Fibroblast of lung (primary cell): ENCODE measurements around the gene NBPF4. TPM values are rescaled to one million over a fixed set of nuclear protein-coding genes. Genes with fewer than 3 reads are reported as not detected.

Source experiments
- DNase-seq, 2 donors: peaks; one replicate each; pipeline versions ENCODE4 v3.0.0 to v3.0.0-alpha.2; 2010; ENCODE audit warnings: low read depth in 2 of 2
- H2AFZ ChIP-seq: 2 replicates; pipeline ENCODE4 v1.5.1; 2012; ENCODE audit warnings: low read length, control low read depth, inconsistent platforms
- H3K27ac ChIP-seq: 2 replicates; pipeline ENCODE4 v1.5.1; 2011; ENCODE audit warnings: low read length, control low read depth; ENCODE audit not compliant: insufficient read depth
- H3K27me3 ChIP-seq: 2 replicates; pipeline ENCODE4 v1.5.1; 2011; ENCODE audit warnings: mild to moderate bottlenecking, low read length; ENCODE audit not compliant: control insufficient read depth, insufficient read depth
- H3K36me3 ChIP-seq: 2 replicates; pipeline ENCODE4 v1.5.1; 2011; ENCODE audit warnings: low read length; ENCODE audit not compliant: control insufficient read depth, insufficient read depth
- H3K4me1 ChIP-seq: 2 replicates; pipeline ENCODE4 v1.5.1; 2011; ENCODE audit warnings: low read length; ENCODE audit not compliant: control insufficient read depth, insufficient read depth; ENCODE audit errors: extremely low read depth
- H3K4me2 ChIP-seq: 2 replicates; pipeline ENCODE4 v1.5.1; 2011; ENCODE audit warnings: low read length, control low read depth; ENCODE audit not compliant: insufficient read depth; ENCODE audit errors: extremely low read depth
- H3K4me3 ChIP-seq, 4 experiments: fragments of 200-600 bp in 1 of 4; sonication (generic) in 1 of 4; replicated peaks in 1 of 4; 2 replicates each; pipeline ENCODE4 v1.5.1; 2011 to 2016; ENCODE audit warnings: low read length in 4 of 4, low read depth in 3 of 4, mild to moderate bottlenecking in 3 of 4, control low read depth in 2 of 4, inconsistent platforms in 1 of 4, mixed read lengths in 1 of 4; ENCODE audit not compliant: insufficient read depth in 1 of 4; ENCODE audit errors: control extremely low read depth in 1 of 4
- H3K79me2 ChIP-seq: 2 replicates; pipeline ENCODE4 v1.5.1; 2012; ENCODE audit warnings: mild to moderate bottlenecking, low read length, inconsistent platforms; ENCODE audit not compliant: control insufficient read depth, insufficient read depth
- H3K9ac ChIP-seq: 2 replicates; pipeline ENCODE4 v1.5.1; 2011; ENCODE audit warnings: mild to moderate bottlenecking, low read length, control low read depth; ENCODE audit not compliant: insufficient read depth
- H3K9me3 ChIP-seq: 2 replicates; pipeline ENCODE4 v1.5.1; 2012; ENCODE audit warnings: low read depth, low read length; ENCODE audit not compliant: control insufficient read depth, insufficient read depth
- H4K20me1 ChIP-seq: 2 replicates; pipeline ENCODE4 v1.5.1; 2011; ENCODE audit warnings: low read length; ENCODE audit not compliant: control insufficient read depth, insufficient read depth; ENCODE audit errors: extremely low read depth
- EZH2 ChIP-seq: IDR thresholded peaks from 2 replicates; pipeline ENCODE4 v1.5.1; 2012; ENCODE audit warnings: low read length, control low read depth, mild to moderate bottlenecking; ENCODE audit errors: missing control alignments
- polyA plus RNA-seq, 2 donors: library from polyadenylated mRNA; depleted of rRNA in 1 of 2; stranded (reverse) in 1 of 2; unstranded in 1 of 2; fragments of >200 nt; gene quantifications; 2 replicates each; pipeline ENCODE4 v1.2.1, GENCODE V29; 2011 to 2012; ENCODE audit warnings: missing spikeins in 1 of 2
- total RNA-seq: library from RNA; depleted of rRNA; stranded (reverse); fragments of >200 nt; gene quantifications from 2 replicates; pipeline ENCODE4 v1.2.1, GENCODE V29; 2014
- TF ChIP-seq, protein P1 (sequence below), 2 donors: IDR thresholded peaks in 1 of 2; conservative IDR thresholded peaks in 1 of 2; 1 replicate in 1 of 2; 2 replicates in 1 of 2; pipeline ENCODE4 v1.5.1; 2011 to 2012; ENCODE audit warnings: low read length in 2 of 2, control low read depth in 1 of 2, inconsistent platforms in 1 of 2, low read depth in 1 of 2, mild to moderate bottlenecking in 1 of 2

NBPF4 gene
- total and polyA plus RNA-seq, 2 donors (not counting 1 experiment from before 2014, with no cell fraction given): not detected

GRCh38 chr1:108200687-108201051 lies 43.2 kb downstream of the NBPF4 start:
- Histone ChIP-seq H3K4me3 (peak overlapping the region; percentile 75 to 98 (median 83)), H4K20me1 (no peaks in the 10 kb centered on the region), H3K27me3 (no peaks in the 10 kb centered on the region), H3K27ac (peak overlapping the region; percentile 66), H3K9ac (peak overlapping the region; percentile 94), H3K4me2 (peak overlapping the region; percentile 79), H3K4me1 (peaks cover 3% of the 10 kb centered on the region), H3K79me2 (peaks cover 44% of the 10 kb centered on the region), H3K9me3 (no peaks in the 10 kb centered on the region), H3K36me3 (peaks cover 6% of the 10 kb centered on the region), H2AFZ (peak overlapping the region; percentile 90)
- no peak for TF ChIP-seq EZH2
- TF ChIP-seq, protein P1, sequence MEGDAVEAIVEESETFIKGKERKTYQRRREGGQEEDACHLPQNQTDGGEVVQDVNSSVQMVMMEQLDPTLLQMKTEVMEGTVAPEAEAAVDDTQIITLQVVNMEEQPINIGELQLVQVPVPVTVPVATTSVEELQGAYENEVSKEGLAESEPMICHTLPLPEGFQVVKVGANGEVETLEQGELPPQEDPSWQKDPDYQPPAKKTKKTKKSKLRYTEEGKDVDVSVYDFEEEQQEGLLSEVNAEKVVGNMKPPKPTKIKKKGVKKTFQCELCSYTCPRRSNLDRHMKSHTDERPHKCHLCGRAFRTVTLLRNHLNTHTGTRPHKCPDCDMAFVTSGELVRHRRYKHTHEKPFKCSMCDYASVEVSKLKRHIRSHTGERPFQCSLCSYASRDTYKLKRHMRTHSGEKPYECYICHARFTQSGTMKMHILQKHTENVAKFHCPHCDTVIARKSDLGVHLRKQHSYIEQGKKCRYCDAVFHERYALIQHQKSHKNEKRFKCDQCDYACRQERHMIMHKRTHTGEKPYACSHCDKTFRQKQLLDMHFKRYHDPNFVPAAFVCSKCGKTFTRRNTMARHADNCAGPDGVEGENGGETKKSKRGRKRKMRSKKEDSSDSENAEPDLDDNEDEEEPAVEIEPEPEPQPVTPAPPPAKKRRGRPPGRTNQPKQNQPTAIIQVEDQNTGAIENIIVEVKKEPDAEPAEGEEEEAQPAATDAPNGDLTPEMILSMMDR (conservative IDR thresholded peaks at IDR 0.05 in 1 of 2, IDR thresholded peaks at IDR 0.05 in 1 of 2; ENCODE audit: low read depth in 1 of 2, low read length in 2 of 2): peak; percentile 21 to 35
- DNase-seq: peak; percentile 75 to 88

DNA sequence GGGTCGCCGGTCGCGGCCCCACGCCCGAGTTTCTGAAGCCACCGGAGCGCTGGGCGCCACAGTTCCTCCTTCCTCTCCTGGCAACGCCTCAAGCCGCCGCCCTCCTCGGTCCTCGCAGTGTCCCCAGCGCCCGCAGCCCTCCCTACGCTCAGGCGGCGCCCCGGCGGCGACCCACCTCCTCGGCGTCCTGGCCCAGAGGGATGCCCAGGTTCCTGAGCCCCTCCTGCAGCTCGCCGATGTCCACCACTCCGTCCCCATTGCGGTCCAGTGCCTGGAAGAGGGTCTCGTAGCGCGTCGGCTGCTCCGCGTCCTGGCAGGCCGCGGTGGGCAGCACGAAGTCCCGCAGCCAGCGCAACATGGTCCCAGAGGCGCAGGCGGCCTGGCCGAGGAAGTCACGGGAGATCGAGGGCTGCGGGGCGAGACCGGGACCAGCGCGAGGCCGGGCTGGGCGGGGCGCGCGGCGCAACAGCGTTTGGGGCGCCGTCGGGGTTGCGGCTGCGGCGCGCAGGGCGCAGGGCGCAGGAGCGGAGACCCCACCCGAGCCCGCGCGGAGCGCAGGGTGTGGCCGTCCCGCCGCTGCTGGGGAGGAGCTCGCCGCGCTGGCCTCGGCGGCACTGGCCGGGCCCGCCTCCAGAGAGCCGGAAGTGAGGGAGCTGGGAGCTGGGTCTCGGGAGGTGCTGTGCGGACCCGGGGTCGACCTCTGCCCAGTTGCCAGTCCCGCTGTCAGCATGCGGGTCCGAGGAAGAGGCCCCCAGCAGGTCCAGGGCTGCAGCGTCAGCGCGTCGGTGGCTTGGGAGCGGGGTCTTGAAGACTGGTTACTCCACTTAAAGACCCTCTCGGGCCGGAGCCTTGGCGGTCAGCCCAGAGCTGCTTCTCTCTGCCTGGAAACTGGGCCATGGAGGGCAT lies 43.8 kb downstream of the NBPF4 start, which contains the start of gene SLC25A24:
TSS of gene SLC25A24 (minus strand) at position 563 of the 906 bp plus-strand sequence. CDS start at position 358, 205 bp downstream.
- Histone ChIP-seq H3K36me3 (peaks cover 8% of the 10 kb centered on the region), H2AFZ (peak within 1 kb of the TSS; percentile 90), H3K4me3 (peak within 1 kb of the TSS; percentile 75 to 98 (median 92)), H3K27ac (peak within 1 kb of the TSS; percentile 95), H3K9ac (peak within 1 kb of the TSS; percentile 94), H3K4me1 (peaks cover 3% of the 10 kb centered on the region), H4K20me1 (no peaks in the 10 kb centered on the region), H3K27me3 (no peaks in the 10 kb centered on the region), H3K79me2 (peaks cover 50% of the 10 kb centered on the region), H3K9me3 (no peaks in the 10 kb centered on the region), H3K4me2 (peak within 1 kb of the TSS; percentile 85)
- DNase-seq: peak; percentile 79
- TF ChIP-seq EZH2: no peak
- TF ChIP-seq, protein P1 (conservative IDR thresholded peaks at IDR 0.05 in 1 of 2, IDR thresholded peaks at IDR 0.05 in 1 of 2; ENCODE audit: low read depth in 1 of 2, low read length in 2 of 2): no peak

DNA sequence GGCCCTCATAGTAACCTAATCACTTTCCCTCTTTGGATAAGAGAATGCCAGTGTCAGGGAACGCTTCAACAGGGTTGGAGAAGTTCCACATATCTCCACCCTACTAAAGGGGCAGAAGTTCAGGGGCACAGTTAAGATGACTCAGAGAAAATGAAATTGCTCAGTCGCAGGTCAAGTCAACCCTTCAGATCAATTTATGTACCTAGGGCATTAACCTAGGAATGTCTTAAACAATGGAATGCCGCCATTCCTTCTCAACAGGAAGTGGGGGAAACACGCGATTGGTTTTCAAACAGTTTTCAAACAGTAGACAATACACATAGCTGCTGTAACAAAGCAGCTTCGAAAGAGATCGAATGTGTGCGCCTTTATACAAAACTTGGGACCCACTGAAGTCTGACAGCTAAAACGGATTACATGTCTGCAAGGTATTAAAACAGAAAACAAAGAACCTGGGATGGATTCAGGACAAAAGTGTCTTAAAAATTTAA lies 44.6 kb downstream of the NBPF4 start:
- Histone ChIP-seq H3K27ac (peak overlapping the region; percentile 95), H4K20me1 (no peaks in the 10 kb centered on the region), H3K4me1 (peaks cover 3% of the 10 kb centered on the region), H3K27me3 (no peaks in the 10 kb centered on the region), H3K36me3 (peaks cover 8% of the 10 kb centered on the region), H3K4me3 (peak overlapping the region; percentile 74 to 98 (median 92)), H3K79me2 (peaks cover 56% of the 10 kb centered on the region), H3K9ac (peak overlapping the region; percentile 94), H2AFZ (peak overlapping the region; percentile 90), H3K9me3 (no peaks in the 10 kb centered on the region), H3K4me2 (peak overlapping the region; percentile 85)
- peak; percentile 48 to 50 for DNase-seq
- TF ChIP-seq EZH2: no peak
- TF ChIP-seq, protein P1 (conservative IDR thresholded peaks at IDR 0.05 in 1 of 2, IDR thresholded peaks at IDR 0.05 in 1 of 2; ENCODE audit: low read depth in 1 of 2, low read length in 2 of 2): no peak
